GM12878 (cell line): ENCODE data around the gene DGLUCY. TPM values are rescaled to one million over a fixed set of nuclear protein-coding genes. Genes with fewer than 3 reads are reported as not detected.

ENCODE experiments used
- ATAC-seq: fragments of 200-7000 bp; cut with Tn5 transposase; 3 replicates; pipeline ENCODE4 v1.9.1; 2020; ENCODE audit warnings: mild to moderate bottlenecking, moderate library complexity
- BruUV-seq: library from RNA; stranded (reverse); fragments of 400-500 nt; replicated peaks from 2 replicates; lab custom pipeline; 2021; lab: Mats Ljungman, UMichigan
- CTCF ChIA-PET: fragments of 300-600 bp; sonication (Branson Sonifier 250); formaldehyde crosslinking; extraction: SDS; loops from one replicate; lab custom pipeline; 2021; ENCODE audit warnings: inconsistent platforms; lab: Yijun Ruan, JAX
- POLR2A ChIA-PET: fragments of 350-600 bp; formaldehyde crosslinking; extraction: SDS; loops from one replicate; lab custom pipeline; 2021; ENCODE audit warnings: inconsistent platforms; lab: Charles Lee
- RAD21 ChIA-PET: fragments of 300-600 bp; sonication (Branson Sonifier 250); formaldehyde crosslinking; loops from one replicate; lab custom pipeline; 2023; ENCODE audit warnings: antibody characterized with exemption; ENCODE audit not compliant: unreplicated experiment; lab: Charles Lee
- SMC1A ChIA-PET: fragments of 300-600 bp; sonication (Branson Sonifier 250); formaldehyde crosslinking; loops from one replicate; lab custom pipeline; 2023; ENCODE audit not compliant: unreplicated experiment, uncharacterized antibody; lab: Charles Lee
- DNase-seq: peaks from one replicate; pipeline ENCODE4 v3.0.0-alpha.2; 2011; ENCODE audit warnings: low read depth, low spot score
- FAIRE-seq: peaks from 3 replicates; lab custom pipeline; 2011; peaks lifted over from hg19 to GRCh38; lab: Jason Lieb, UNC
- H2AFZ ChIP-seq: 2 replicates; pipeline ENCODE4 v1.6.0; 2011; ENCODE audit warnings: low read depth, low read length, control low read depth; ENCODE audit not compliant: control insufficient read depth
- H3K27ac ChIP-seq: 2 replicates; pipeline ENCODE4 v1.5.1; 2011; ENCODE audit warnings: control low read depth; ENCODE audit not compliant: control insufficient read depth, insufficient read depth
- H3K27me3 ChIP-seq, 2 experiments: replicated peaks in 1 of 2; 2 replicates each; pipeline versions ENCODE4 v1.6.0 to v1.6.1; 2011; ENCODE audit warnings: low read length in 1 of 2; ENCODE audit not compliant: control insufficient read depth in 2 of 2, insufficient read depth in 2 of 2
- H3K36me3 ChIP-seq, 2 experiments: 2 replicates each; pipeline ENCODE4 v1.5.1; 2011; ENCODE audit warnings: low read length in 1 of 2; ENCODE audit not compliant: control insufficient read depth in 2 of 2, insufficient read depth in 2 of 2
- H3K4me1 ChIP-seq: 2 replicates; pipeline ENCODE4 v1.6.1; 2011; ENCODE audit warnings: mild to moderate bottlenecking, low read length, moderate library complexity, mixed read lengths; ENCODE audit not compliant: control insufficient read depth, insufficient read depth
- H3K4me2 ChIP-seq: 2 replicates; pipeline ENCODE4 v1.6.0; 2011; ENCODE audit warnings: control low read depth; ENCODE audit not compliant: control insufficient read depth, insufficient read depth
- H3K4me3 ChIP-seq: fragments of 200-600 bp; sonication (generic); 2 replicates; pipeline ENCODE4 v1.5.1; 2016
- H3K79me2 ChIP-seq: 2 replicates; pipeline ENCODE4 v1.6.0; 2011; ENCODE audit warnings: low read length; ENCODE audit not compliant: control insufficient read depth, insufficient read depth
- H3K9ac ChIP-seq: 2 replicates; pipeline ENCODE4 v1.8.0; 2011; ENCODE audit warnings: low read length, control low read depth, mixed read lengths; ENCODE audit not compliant: control insufficient read depth, insufficient read depth
- H3K9me3 ChIP-seq: replicated peaks from 3 replicates; pipeline ENCODE4 v1.5.1; 2011; ENCODE audit warnings: mild to moderate bottlenecking, low read length; ENCODE audit not compliant: control insufficient read depth, insufficient read depth
- H4K20me1 ChIP-seq: 2 replicates; pipeline ENCODE4 v1.6.0; 2011; ENCODE audit not compliant: control insufficient read depth, insufficient read depth
- ATF7 ChIP-seq: fragments of 450-650 bp; IDR thresholded peaks from 2 replicates; pipeline ENCODE4 v1.6.1; 2016; ENCODE audit warnings: low read depth, mild to moderate bottlenecking
- BACH1 ChIP-seq: fragments of 450-650 bp; IDR thresholded peaks from 2 replicates; pipeline ENCODE4 v1.6.1; 2017; ENCODE audit warnings: mild to moderate bottlenecking, borderline replicate concordance
- CHD2 ChIP-seq: IDR thresholded peaks from 2 replicates; pipeline ENCODE4 v1.6.1; 2011; ENCODE audit warnings: low read depth, low read length, improper control_type of control experiment, borderline replicate concordance
- E2F4 ChIP-seq: IDR thresholded peaks from 2 replicates; pipeline ENCODE4 v1.6.1; 2012; ENCODE audit warnings: low read depth, low read length, improper control_type of control experiment
- E4F1 ChIP-seq: fragments of 450-650 bp; IDR thresholded peaks from 2 replicates; pipeline ENCODE4 v1.6.1; 2018; ENCODE audit warnings: borderline replicate concordance, mild to moderate bottlenecking; ENCODE audit not compliant: partially characterized antibody
- EED ChIP-seq: sonication (generic); IDR thresholded peaks from 2 replicates; pipeline ENCODE4 v1.6.1; 2016; ENCODE audit warnings: antibody characterized with exemption, low read depth
- JUND ChIP-seq: IDR thresholded peaks from 2 replicates; pipeline ENCODE4 v1.6.1; 2012; ENCODE audit warnings: low read depth, mild to moderate bottlenecking, low read length, improper control_type of control experiment, moderate library complexity
- KAT2A ChIP-seq: conservative IDR thresholded peaks from 2 replicates; pipeline ENCODE4 v1.6.1; 2011; ENCODE audit warnings: low read depth, low read length; ENCODE audit not compliant: control insufficient read depth
- KDM1A ChIP-seq: fragments of 200-600 bp; sonication (generic); IDR thresholded peaks from 2 replicates; pipeline ENCODE4 v1.6.1; 2016; ENCODE audit warnings: borderline replicate concordance
- NR2C1 ChIP-seq: fragments of 450-650 bp; IDR thresholded peaks from 2 replicates; pipeline ENCODE4 v1.6.1; 2017; ENCODE audit warnings: antibody characterized with exemption, mild to moderate bottlenecking, moderate library complexity
- POLR2AphosphoS5 ChIP-seq: IDR thresholded peaks from 2 replicates; pipeline ENCODE4 v1.6.1; 2011; ENCODE audit warnings: mild to moderate bottlenecking, low read length, inconsistent platforms
- POU2F2 ChIP-seq: IDR thresholded peaks from 3 replicates; pipeline ENCODE4 v1.6.1; 2011; ENCODE audit warnings: low read depth, mild to moderate bottlenecking, low read length, borderline replicate concordance
- RAD51 ChIP-seq: fragments of 450-650 bp; IDR thresholded peaks from 2 replicates; pipeline ENCODE4 v1.6.1; 2016; ENCODE audit warnings: moderate library complexity, mild to moderate bottlenecking, inconsistent platforms
- SMAD1 ChIP-seq: fragments of 450-650 bp; IDR thresholded peaks from 2 replicates; pipeline ENCODE4 v1.6.1; 2018; ENCODE audit warnings: mild to moderate bottlenecking, low read depth; ENCODE audit not compliant: partially characterized antibody
- SMC3 ChIP-seq: IDR thresholded peaks from 2 replicates; pipeline ENCODE4 v1.6.1; 2011; ENCODE audit warnings: low read length, improper control_type of control experiment, borderline replicate concordance
- SPI1 ChIP-seq: IDR thresholded peaks from 2 replicates; pipeline ENCODE4 v1.6.1; 2011; ENCODE audit warnings: low read depth, mild to moderate bottlenecking, low read length, moderate library complexity, borderline replicate concordance; ENCODE audit not compliant: insufficient read depth
- TCF3 ChIP-seq: IDR thresholded peaks from 2 replicates; pipeline ENCODE4 v1.6.1; 2012; ENCODE audit warnings: low read depth, mild to moderate bottlenecking, low read length, borderline replicate concordance; ENCODE audit not compliant: insufficient read depth
- USF1 ChIP-seq: IDR thresholded peaks from 2 replicates; pipeline ENCODE4 v1.6.1; 2011; ENCODE audit warnings: borderline replicate concordance, low read depth, mild to moderate bottlenecking, moderate library complexity, mixed read lengths, low read length; ENCODE audit not compliant: insufficient read depth; ENCODE audit errors: extremely low read length
- ZBTB33 ChIP-seq: fragments of 450-650 bp; IDR thresholded peaks from 2 replicates; pipeline ENCODE4 v1.6.1; 2017; ENCODE audit warnings: mild to moderate bottlenecking
- ZNF24 ChIP-seq: fragments of 450-650 bp; IDR thresholded peaks from 2 replicates; pipeline ENCODE4 v1.6.1; 2017; ENCODE audit warnings: antibody characterized with exemption, mild to moderate bottlenecking
- WGBS: methylation state at CpG from one replicate; pipeline ENCODE4 v1.1.6; 2016; ENCODE audit warnings: low lambda C conversion rate; ENCODE audit not compliant: insufficient replicate concordance, insufficient coverage; ENCODE audit errors: missing lambda C conversion rate; 5-methylcytosine and 5-hydroxymethylcytosine counted together
- in situ Hi-C: fragments of 300-500 bp; cut with MboI; formaldehyde crosslinking; loops from 9 replicates; pipeline ENCODE4 v1.14.3; 2018; ENCODE audit warnings: mixed read lengths
- intact Hi-C: fragments of 100-400 bp; cut with micrococcal nuclease; formaldehyde crosslinking; loops from one replicate; pipeline ENCODE4 v1.14.2; 2022; ENCODE audit not compliant: unreplicated experiment
- polyA plus RNA-seq, 11 experiments: library from polyadenylated mRNA; depleted of rRNA in 4 of 11; unstranded in 6 of 11; stranded (reverse) in 5 of 11; fragments of >200 nt; fragmentation: Nextera tagmentation in 4 of 11; fragmentation: Illumina TruSeq in 1 of 11; extraction: Ambion mirVana in 4 of 11; extraction: Trizol in 1 of 11; gene quantifications; 1 replicate in 1 of 11; 2 replicates in 10 of 11; pipeline versions ENCODE4 v1.2.1 to v1.2.3, GENCODE V29; 2011 to 2016; ENCODE audit warnings: inconsistent platforms in 2 of 11, missing spikeins in 2 of 11, low read depth in 1 of 11
- total RNA-seq, 4 experiments: library from RNA; depleted of rRNA in 3 of 4; stranded (reverse); fragments of >200 nt in 3 of 4; fragmentation: Illumina TruSeq in 1 of 4; extraction: Trizol in 1 of 4; gene quantifications; 2 replicates each; pipeline versions ENCODE4 v1.2.1 to v1.2.3, GENCODE V29; 2013 to 2021

The DGLUCY gene
- total and polyA plus RNA-seq, 10 of the 15 experiments (the other 5 are each of a cell fraction or from before 2014, with no cell fraction given): 15.0 to 70.3 (median 55.1) TPM

- no peak for DNase-seq
- ChIA-PET RAD21 (no interaction called here), POLR2A (no interaction called here), CTCF (interaction anchor here (1.3 kb wide), 1 partner anchor 75 kb away, joined by 4 read pairs; no protein-coding TSS in a partner anchor), SMC1A (no interaction called here)
- H2AFZ ChIP-seq: no peak overlapping the region
- no peaks in the 10 kb centered on the region for H3K27me3 ChIP-seq
- no peak overlapping the region for H3K9ac ChIP-seq
- H3K9me3 ChIP-seq: no peaks in the 10 kb centered on the region
- no peak overlapping the region for H3K4me3 ChIP-seq
- H3K27ac ChIP-seq: no peak overlapping the region
- H4K20me1 ChIP-seq: no peaks in the 10 kb centered on the region
- no peaks in the 10 kb centered on the region for H3K4me1 ChIP-seq
- WGBS: 98% methylated on average over 2 of the region's 2 CpGs
- no peak for ATAC-seq
- TF ChIP-seq KAT2A: no peak
- no peak for TF ChIP-seq CHD2
- no peak for TF ChIP-seq EED
- no peak for TF ChIP-seq RAD51
- TF ChIP-seq ZNF24: no peak
- TF ChIP-seq ZBTB33: no peak
- TF ChIP-seq KDM1A: no peak
- TF ChIP-seq JUND: no peak
- TF ChIP-seq TCF3: no peak
- no peak for TF ChIP-seq ATF7
- no peak for TF ChIP-seq SPI1
- no peak for TF ChIP-seq E2F4
- TF ChIP-seq BACH1: no peak
- TF ChIP-seq NR2C1: no peak
- no peak for TF ChIP-seq USF1
- no peak for TF ChIP-seq SMC3
- no peak for TF ChIP-seq POLR2AphosphoS5
- no peak for TF ChIP-seq SMAD1
- TF ChIP-seq POU2F2: no peak
- no peak for TF ChIP-seq E4F1
- intact Hi-C loops (no loop called here), in situ Hi-C loops (no loop called here)
- H3K4me2 ChIP-seq: no peak overlapping the region
- H3K36me3 ChIP-seq: peaks cover 9% of the 10 kb centered on the region in 2 experiments; a peak in 3 of 4 replicates
- FAIRE-seq: no peak
- H3K79me2 ChIP-seq: no peaks in the 10 kb centered on the region
- no TSS peak for BruUV-seq
Measured at GRCh38 chr14:91211017-91211416, 97.1 kb downstream of the DGLUCY start.
